Testis (tissue), 3 donors: Measurements from ENCODE around the gene KNL1. TPM values are rescaled to one million over a fixed set of nuclear protein-coding genes. Genes with fewer than 3 reads are reported as not detected.

Source experiments
- DNase-seq: peaks from one replicate; pipeline ENCODE4 v3.0.0-alpha.2; 2019
- H3K27ac ChIP-seq, 2 donors: fragments of 200-600 bp; sonication (generic); one replicate each; pipeline ENCODE4 v1.5.1; 2019
- H3K27me3 ChIP-seq: fragments of 200-600 bp; sonication (generic); one replicate; pipeline ENCODE4 v1.5.1; 2019
- H3K36me3 ChIP-seq: fragments of 200-600 bp; sonication (generic); one replicate; pipeline ENCODE4 v1.5.1; 2017; ENCODE audit warnings: low read depth; ENCODE audit errors: missing control alignments
- H3K4me1 ChIP-seq: fragments of 200-600 bp; sonication (generic); one replicate; pipeline ENCODE4 v1.5.1; 2019
- H3K4me3 ChIP-seq, 2 donors: fragments of 200-600 bp; sonication (generic); one replicate each; pipeline ENCODE4 v1.5.1; 2017 to 2019
- H3K9me3 ChIP-seq: fragments of 200-600 bp; sonication (generic); one replicate; pipeline ENCODE4 v1.5.1; 2017
- POLR2A ChIP-seq: fragments of 450-650 bp; IDR thresholded peaks from one replicate; pipeline ENCODE4 v1.6.1; 2017; ENCODE audit warnings: antibody characterized with exemption, mild to moderate bottlenecking, moderate library complexity
- WGBS, 2 donors: methylation state at CpG; one replicate each; pipeline ENCODE4 v1.1.5; 2018; 5-methylcytosine and 5-hydroxymethylcytosine counted together
- intact Hi-C: fragments of 100-400 bp; cut with DNase I; formaldehyde crosslinking; loops from one replicate; pipeline ENCODE4 v1.15.1; 2023; ENCODE audit warnings: low total_unique reads
- polyA plus RNA-seq: library from polyadenylated mRNA; stranded (reverse); fragments of 350-450 nt; fragmentation: Illumina TruSeq; extraction: RNeasy Lipid Tissue Mini Kit (QIAGEN cat#74804); gene quantifications from one replicate; pipeline ENCODE4 v1.2.3, GENCODE V29; 2014; ENCODE audit warnings: low read depth, low replicate concordance; ENCODE audit not compliant: insufficient read depth
- total RNA-seq, 2 donors: library from RNA; depleted of rRNA; stranded (reverse); fragments of >200 nt; gene quantifications; one replicate each; pipeline ENCODE4 v1.2.3, GENCODE V29; 2016
- TF ChIP-seq, protein P1 (sequence below), 3 experiments: fragments of 450-650 bp in 2 of 3; fragments of 200-600 bp in 1 of 3; sonication (generic) in 1 of 3; IDR thresholded peaks; one replicate each; pipeline ENCODE4 v1.5.1; 2016 to 2019; ENCODE audit warnings: antibody characterized with exemption in 3 of 3, mild to moderate bottlenecking in 2 of 3, moderate library complexity in 1 of 3

Gene KNL1
- total and polyA plus RNA-seq, 3 donors from 2014 or later: 28.7 to 66.0 (median 50.9) TPM

GRCh38 chr15:40598672-40599071 is 4.6 kb downstream of the KNL1 start:
- 71 to 97% methylated on average over 4 of the region's 4 CpGs for WGBS, 2 donors
- Histone ChIP-seq H3K4me1 (no peaks in the 10 kb centered on the region), H3K27me3 (no peaks in the 10 kb centered on the region), H3K27ac (no peak overlapping the region), H3K4me3 (no peak overlapping the region), H3K9me3 (no peaks in the 10 kb centered on the region), H3K36me3 (no peaks in the 10 kb centered on the region)
- DNase-seq: no peak
- TF ChIP-seq, protein P1, sequence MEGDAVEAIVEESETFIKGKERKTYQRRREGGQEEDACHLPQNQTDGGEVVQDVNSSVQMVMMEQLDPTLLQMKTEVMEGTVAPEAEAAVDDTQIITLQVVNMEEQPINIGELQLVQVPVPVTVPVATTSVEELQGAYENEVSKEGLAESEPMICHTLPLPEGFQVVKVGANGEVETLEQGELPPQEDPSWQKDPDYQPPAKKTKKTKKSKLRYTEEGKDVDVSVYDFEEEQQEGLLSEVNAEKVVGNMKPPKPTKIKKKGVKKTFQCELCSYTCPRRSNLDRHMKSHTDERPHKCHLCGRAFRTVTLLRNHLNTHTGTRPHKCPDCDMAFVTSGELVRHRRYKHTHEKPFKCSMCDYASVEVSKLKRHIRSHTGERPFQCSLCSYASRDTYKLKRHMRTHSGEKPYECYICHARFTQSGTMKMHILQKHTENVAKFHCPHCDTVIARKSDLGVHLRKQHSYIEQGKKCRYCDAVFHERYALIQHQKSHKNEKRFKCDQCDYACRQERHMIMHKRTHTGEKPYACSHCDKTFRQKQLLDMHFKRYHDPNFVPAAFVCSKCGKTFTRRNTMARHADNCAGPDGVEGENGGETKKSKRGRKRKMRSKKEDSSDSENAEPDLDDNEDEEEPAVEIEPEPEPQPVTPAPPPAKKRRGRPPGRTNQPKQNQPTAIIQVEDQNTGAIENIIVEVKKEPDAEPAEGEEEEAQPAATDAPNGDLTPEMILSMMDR (IDR thresholded peaks at IDR 0.05): no peak
- TF ChIP-seq POLR2A: no peak
- intact Hi-C loops: no loop called here

DNA sequence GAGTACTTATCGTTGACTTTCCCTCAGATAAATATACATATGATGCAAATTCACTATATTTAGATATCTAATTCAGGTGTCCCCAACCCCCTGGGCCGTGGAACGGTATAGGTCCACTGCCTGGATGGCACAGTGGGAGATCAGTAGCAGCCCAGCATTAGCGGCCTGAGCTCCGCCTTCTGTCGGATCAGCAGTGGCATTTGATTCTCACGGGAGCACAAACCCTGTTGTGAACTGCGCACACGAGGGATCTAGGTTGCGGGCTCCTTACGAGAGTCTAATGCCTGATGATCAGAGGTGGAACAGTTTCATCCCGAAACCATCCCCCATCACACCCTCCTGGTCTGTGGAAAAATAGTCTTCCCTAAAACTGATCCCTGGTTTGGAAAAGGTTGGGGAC is 6.9 kb downstream of the KNL1 start:
- no peak for DNase-seq
- intact Hi-C loops: no loop called here
- Histone ChIP-seq H3K4me3 (no peak overlapping the region), H3K4me1 (no peaks in the 10 kb centered on the region), H3K9me3 (no peaks in the 10 kb centered on the region), H3K27me3 (no peaks in the 10 kb centered on the region), H3K27ac (no peak overlapping the region), H3K36me3 (no peaks in the 10 kb centered on the region)
- WGBS, 2 donors: 76 to 82% methylated on average over 12 of the region's 12 CpGs
- TF ChIP-seq, protein P1 (IDR thresholded peaks at IDR 0.05): no peak
- no peak for TF ChIP-seq POLR2A

DNA sequence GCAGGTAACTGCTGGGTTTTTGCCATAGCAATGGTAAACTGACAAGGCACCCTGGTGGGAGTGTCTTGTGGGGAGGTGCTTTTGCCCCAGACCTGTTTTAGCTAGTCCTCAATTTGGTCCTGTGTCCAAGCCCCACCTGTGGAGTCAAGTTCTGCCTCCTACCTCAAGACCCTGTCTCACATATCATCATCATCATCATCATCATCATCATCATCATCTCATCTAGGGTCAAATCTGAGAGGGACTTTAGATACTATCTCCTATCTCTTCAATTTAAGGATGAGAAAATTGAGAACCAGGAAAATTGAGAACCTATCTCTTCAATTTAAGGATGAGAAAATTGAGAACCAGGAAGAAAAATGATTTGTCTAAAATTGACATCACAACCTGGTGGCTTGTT is 9.9 kb downstream of the KNL1 start:
- no peak overlapping the region for H3K27ac ChIP-seq
- TF ChIP-seq POLR2A: no peak
- TF ChIP-seq, protein P1 (IDR thresholded peaks at IDR 0.05): no peak
- intact Hi-C loops: no loop called here
- no peak overlapping the region for H3K4me3 ChIP-seq
- no peaks in the 10 kb centered on the region for H3K4me1 ChIP-seq
- H3K9me3 ChIP-seq: no peaks in the 10 kb centered on the region
- no peak for DNase-seq
- H3K36me3 ChIP-seq: no peaks in the 10 kb centered on the region
- no peaks in the 10 kb centered on the region for H3K27me3 ChIP-seq

GRCh38 chr15:40613080-40613479 is 19.0 kb downstream of the KNL1 start:
- no peaks in the 10 kb centered on the region for H3K27me3 ChIP-seq
- no peaks in the 10 kb centered on the region for H3K36me3 ChIP-seq
- WGBS, 2 donors: 75 to 96% methylated on average over 5 of the region's 5 CpGs
- TF ChIP-seq, protein P1 (IDR thresholded peaks at IDR 0.05): no peak
- no peak for TF ChIP-seq POLR2A
- H3K4me1 ChIP-seq: no peaks in the 10 kb centered on the region
- DNase-seq: no peak
- intact Hi-C loops: no loop called here
- no peak overlapping the region for H3K4me3 ChIP-seq
- no peak overlapping the region for H3K27ac ChIP-seq
- no peaks in the 10 kb centered on the region for H3K9me3 ChIP-seq

GRCh38 chr15:40618023-40618422 is 24.0 kb downstream of the KNL1 start:
- Histone ChIP-seq H3K4me3 (no peak overlapping the region), H3K27ac (no peak overlapping the region), H3K9me3 (no peaks in the 10 kb centered on the region), H3K36me3 (no peaks in the 10 kb centered on the region), H3K27me3 (no peaks in the 10 kb centered on the region), H3K4me1 (no peaks in the 10 kb centered on the region)
- intact Hi-C loops: no loop called here
- TF ChIP-seq, protein P1 (IDR thresholded peaks at IDR 0.05): no peak
- no peak for TF ChIP-seq POLR2A
- no peak for DNase-seq
- 88 to 93% methylated on average over 2 of the region's 2 CpGs for WGBS, 2 donors
